GM10248 (cell line): Measurements from ENCODE around the gene MICAL3.

Experiments used
- CTCF ChIA-PET: fragments of 300-600 bp; sonication (Branson Sonifier 250); formaldehyde crosslinking; extraction: SDS; loops from one replicate; lab custom pipeline; 2021; ENCODE audit warnings: antibody characterized with exemption; lab: Yijun Ruan, JAX
- POLR2A ChIA-PET: fragments of 350-650 bp; sonication (Branson Sonifier 250); formaldehyde crosslinking; extraction: SDS; loops from one replicate; lab custom pipeline; 2020; ENCODE audit warnings: antibody characterized with exemption; lab: Yijun Ruan, JAX
- DNase-seq: peaks from one replicate; pipeline ENCODE4 v3.0.0; 2012; ENCODE audit errors: extremely low spot score
- CTCF ChIP-seq: IDR thresholded peaks from 2 replicates; pipeline ENCODE4 v1.5.1; 2012; ENCODE audit warnings: mild to moderate bottlenecking, low read depth; ENCODE audit errors: extremely low read depth, missing control alignments, control extremely low read depth

MICAL3 gene

GRCh38 chr22:17855572-17856290, 168.6 kb downstream of the MICAL3 start:
- TF ChIP-seq CTCF, result no peak
- ChIA-PET CTCF (interaction anchor here (1.8 kb wide), 2 partner anchors 26 to 220 kb away, joined by 4 to 6 read pairs; no protein-coding TSS in a partner anchor), POLR2A (no interaction called here)
- DNase-seq, result no peak

DNA sequence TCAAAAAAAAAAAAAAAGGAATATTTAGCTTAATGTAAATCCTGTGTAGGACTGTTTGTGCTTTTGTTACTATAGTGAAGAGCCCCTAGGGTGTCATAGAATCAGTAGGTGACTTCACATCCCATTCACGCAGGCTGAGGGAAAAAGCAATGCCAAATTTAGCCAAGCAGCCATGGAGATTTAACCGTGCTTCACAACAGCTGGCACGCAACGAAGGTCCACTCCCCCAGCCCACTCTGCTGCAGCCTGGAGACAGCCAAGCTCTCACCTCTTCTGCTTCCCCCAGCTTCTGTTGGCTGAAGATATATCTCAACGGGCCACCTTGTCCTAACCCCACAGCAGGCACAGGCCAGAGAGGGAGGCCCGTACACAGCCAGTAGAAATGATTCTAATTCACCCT, 171.3 kb downstream of the MICAL3 start:
- POLR2A ChIA-PET, result no interaction called here
- no peak for DNase-seq
- CTCF ChIA-PET, result interaction anchor here (0.9 kb wide), 1 partner anchor 23 kb away, joined by 3 read pairs; no protein-coding TSS in a partner anchor
- TF ChIP-seq CTCF, result no peak

DNA sequence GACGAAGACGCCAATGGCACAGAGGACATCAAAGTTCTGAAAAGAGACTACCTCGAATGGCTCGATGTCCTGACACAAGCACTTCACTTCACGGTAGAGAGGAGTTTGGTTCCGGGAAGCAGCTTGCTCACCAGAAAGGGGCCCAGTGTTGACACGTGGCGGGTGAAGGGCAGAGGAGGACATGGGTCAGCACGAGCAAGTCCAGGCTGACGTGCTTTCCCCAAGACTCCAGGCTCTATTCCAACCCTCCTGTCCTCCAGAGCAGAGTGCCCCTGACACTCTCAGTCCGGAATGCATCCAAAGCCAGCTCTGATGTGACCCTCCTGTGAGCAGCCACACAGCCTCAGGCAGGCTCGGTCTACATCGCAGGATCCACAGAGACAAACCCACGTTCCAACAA, 172.6 kb downstream of the MICAL3 start:
- POLR2A ChIA-PET, result no interaction called here
- CTCF ChIA-PET, result interaction anchor here (0.9 kb wide), 1 partner anchor 9 kb away, joined by 3 read pairs; no protein-coding TSS in a partner anchor
- DNase-seq, result no peak
- TF ChIP-seq CTCF, result no peak

GRCh38 chr22:17847360-17848078, 176.8 kb downstream of the MICAL3 start:
- DNase-seq, result no peak
- ChIA-PET CTCF (interaction anchor here (1.7 to 3.4 kb wide), 3 partner anchors 17 to 229 kb away, joined by 11 to 15 read pairs (median 13); no protein-coding TSS in a partner anchor), POLR2A (no interaction called here)

DNA sequence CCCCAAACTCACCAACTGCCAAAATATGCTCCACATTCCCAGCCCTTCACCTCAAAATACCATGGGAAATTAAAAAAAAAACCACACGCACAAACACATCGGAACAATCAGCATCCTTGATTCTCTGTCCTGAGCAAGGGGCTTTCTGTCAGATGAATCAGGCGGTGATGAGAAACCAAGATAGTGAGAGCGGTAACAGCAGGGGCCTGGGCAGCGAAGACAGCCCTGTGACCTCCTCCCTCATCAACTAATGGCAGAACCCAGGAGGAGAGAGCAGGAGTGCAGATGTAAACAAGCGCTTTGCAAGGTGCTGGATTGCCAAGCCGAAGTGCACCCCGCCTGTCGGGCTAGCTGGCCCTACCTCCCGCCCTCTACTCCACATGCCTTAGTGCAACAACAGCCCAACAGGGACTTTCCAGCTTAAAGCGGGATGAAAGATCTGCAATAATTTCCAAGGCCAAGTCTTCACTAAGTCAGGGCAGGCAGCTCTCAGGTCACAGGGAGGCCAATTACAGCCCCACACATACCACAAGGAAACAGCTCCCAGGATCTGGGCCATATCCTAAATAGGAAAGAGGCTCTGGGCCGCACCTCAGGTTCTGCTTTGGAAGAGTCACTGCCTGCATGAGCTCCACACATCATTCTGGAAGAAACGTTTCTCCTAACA, 177.9 kb downstream of the MICAL3 start:
- DNase-seq, result no peak
- no peak for TF ChIP-seq CTCF
- POLR2A ChIA-PET, result no interaction called here
- CTCF ChIA-PET, result interaction anchor here (3.1 to 3.4 kb wide), 2 partner anchors 16 to 229 kb away, joined by 13 to 15 read pairs; no protein-coding TSS in a partner anchor

More at GRCh38 chr22:17847360-17848078, 176.8 kb downstream of the MICAL3 start:
- TF ChIP-seq CTCF, result no peak

- POLR2A ChIA-PET, result no interaction called here
- TF ChIP-seq CTCF, result no peak
- CTCF ChIA-PET, result interaction anchor here (1.9 to 3.4 kb wide), 2 partner anchors 15 to 230 kb away, joined by 6 to 15 read pairs; no protein-coding TSS in a partner anchor
Measured at GRCh38 chr22:17845790-17846189, 178.6 kb downstream of the MICAL3 start.

More at GRCh38 chr22:17845790-17846189, 178.6 kb downstream of the MICAL3 start:
- DNase-seq, result no peak
